Thyroid gland (tissue), 4 donors: Measurements from ENCODE around the gene CARMIL1. TPM values are rescaled to one million over a fixed set of nuclear protein-coding genes. Genes with fewer than 3 reads are reported as not detected.

Experiments used
- DNase-seq, 2 donors: peaks; one replicate each; pipeline ENCODE4 v3.0.0-alpha.2; 2019
- H3K27ac ChIP-seq, 3 donors: fragments of 200-600 bp; sonication (generic); 1 replicate in 2 of 3; 2 replicates in 1 of 3; pipeline ENCODE4 v1.5.1; 2016 to 2019; ENCODE audit warnings: mild to moderate bottlenecking in 1 of 3, moderate library complexity in 1 of 3
- H3K27me3 ChIP-seq: fragments of 200-600 bp; sonication (generic); one replicate; pipeline ENCODE4 v1.5.1; 2019
- H3K36me3 ChIP-seq, 2 donors: fragments of 200-600 bp; sonication (generic); one replicate each; pipeline ENCODE4 v1.5.1; 2016 to 2019
- H3K4me1 ChIP-seq, 2 donors: fragments of 200-600 bp; sonication (generic); one replicate each; pipeline ENCODE4 v1.5.1; 2017 to 2019
- H3K4me3 ChIP-seq, 3 donors: fragments of 200-600 bp; sonication (generic); replicated peaks in 1 of 3; 1 replicate in 2 of 3; 2 replicates in 1 of 3; pipeline ENCODE4 v1.5.1; 2016; ENCODE audit warnings: mild to moderate bottlenecking in 1 of 3
- H3K9me3 ChIP-seq: fragments of 200-600 bp; sonication (generic); one replicate; pipeline ENCODE4 v1.5.1; 2017
- POLR2A ChIP-seq, 2 donors: fragments of 450-650 bp; IDR thresholded peaks; one replicate each; pipeline ENCODE4 v1.6.1; 2017; ENCODE audit warnings: antibody characterized with exemption in 2 of 2, mild to moderate bottlenecking in 2 of 2, moderate library complexity in 1 of 2
- WGBS, 2 donors: methylation state at CpG; one replicate each; pipeline ENCODE4 v1.1.5; 2017; 5-methylcytosine and 5-hydroxymethylcytosine counted together
- intact Hi-C: fragments of 100-400 bp; cut with DNase I; formaldehyde crosslinking; loops from one replicate; pipeline ENCODE4 v1.15.1; 2023
- total RNA-seq, 4 donors: library from RNA; depleted of rRNA; stranded (reverse); fragments of >200 nt; gene quantifications; one replicate each; pipeline ENCODE4 v1.2.3, GENCODE V29; 2016
- TF ChIP-seq, protein P1 (sequence below), 6 experiments: fragments of 200-600 bp in 3 of 6; fragments of 450-650 bp in 3 of 6; sonication (generic) in 3 of 6; IDR thresholded peaks; one replicate each; pipeline ENCODE4 v1.5.1; 2016 to 2019; ENCODE audit warnings: antibody characterized with exemption in 6 of 6, mild to moderate bottlenecking in 2 of 6, inconsistent platforms in 1 of 6, moderate library complexity in 1 of 6

CARMIL1 gene
- total RNA-seq, 4 donors from 2014 or later: 24.7 to 34.4 (median 30.7) TPM

GRCh38 chr6:25512560-25512959, 233.4 kb downstream of the CARMIL1 start:
- DNase-seq: no peak
- no peaks in the 10 kb centered on the region for H3K4me1 ChIP-seq
- no peak overlapping the region for H3K4me3 ChIP-seq
- H3K36me3 ChIP-seq: no peaks in the 10 kb centered on the region
- intact Hi-C loops: no loop called here
- H3K9me3 ChIP-seq: no peaks in the 10 kb centered on the region
- H3K27ac ChIP-seq: no peak overlapping the region
- TF ChIP-seq, protein P1, sequence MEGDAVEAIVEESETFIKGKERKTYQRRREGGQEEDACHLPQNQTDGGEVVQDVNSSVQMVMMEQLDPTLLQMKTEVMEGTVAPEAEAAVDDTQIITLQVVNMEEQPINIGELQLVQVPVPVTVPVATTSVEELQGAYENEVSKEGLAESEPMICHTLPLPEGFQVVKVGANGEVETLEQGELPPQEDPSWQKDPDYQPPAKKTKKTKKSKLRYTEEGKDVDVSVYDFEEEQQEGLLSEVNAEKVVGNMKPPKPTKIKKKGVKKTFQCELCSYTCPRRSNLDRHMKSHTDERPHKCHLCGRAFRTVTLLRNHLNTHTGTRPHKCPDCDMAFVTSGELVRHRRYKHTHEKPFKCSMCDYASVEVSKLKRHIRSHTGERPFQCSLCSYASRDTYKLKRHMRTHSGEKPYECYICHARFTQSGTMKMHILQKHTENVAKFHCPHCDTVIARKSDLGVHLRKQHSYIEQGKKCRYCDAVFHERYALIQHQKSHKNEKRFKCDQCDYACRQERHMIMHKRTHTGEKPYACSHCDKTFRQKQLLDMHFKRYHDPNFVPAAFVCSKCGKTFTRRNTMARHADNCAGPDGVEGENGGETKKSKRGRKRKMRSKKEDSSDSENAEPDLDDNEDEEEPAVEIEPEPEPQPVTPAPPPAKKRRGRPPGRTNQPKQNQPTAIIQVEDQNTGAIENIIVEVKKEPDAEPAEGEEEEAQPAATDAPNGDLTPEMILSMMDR (IDR thresholded peaks at IDR 0.05): no peak
- no peak for TF ChIP-seq POLR2A (IDR thresholded peaks at IDR 0.05)
- H3K27me3 ChIP-seq: no peaks in the 10 kb centered on the region

GRCh38 chr6:25519856-25520255, 240.7 kb downstream of the CARMIL1 start:
- no peak for DNase-seq
- intact Hi-C loops: no loop called here
- TF ChIP-seq POLR2A (IDR thresholded peaks at IDR 0.05): no peak
- TF ChIP-seq, protein P1 (IDR thresholded peaks at IDR 0.05): no peak
- Histone ChIP-seq H3K4me3 (no peak overlapping the region), H3K4me1 (no peaks in the 10 kb centered on the region), H3K9me3 (no peaks in the 10 kb centered on the region), H3K36me3 (no peaks in the 10 kb centered on the region), H3K27me3 (no peaks in the 10 kb centered on the region), H3K27ac (no peak overlapping the region)

- no peaks in the 10 kb centered on the region for H3K27me3 ChIP-seq
- no peak overlapping the region for H3K4me3 ChIP-seq
- WGBS, 2 donors: 84 to 89% methylated on average over 1 of the region's 1 CpG
- no peaks in the 10 kb centered on the region for H3K36me3 ChIP-seq
- H3K9me3 ChIP-seq: no peaks in the 10 kb centered on the region
- H3K27ac ChIP-seq: no peak overlapping the region
- intact Hi-C loops: no loop called here
- no peak for TF ChIP-seq POLR2A (IDR thresholded peaks at IDR 0.05)
- TF ChIP-seq, protein P1 (IDR thresholded peaks at IDR 0.05): no peak
- H3K4me1 ChIP-seq: no peaks in the 10 kb centered on the region
- DNase-seq: no peak
These were observed 245.4 kb downstream of the CARMIL1 start for GRCh38 chr6:25524542-25524941.

DNA sequence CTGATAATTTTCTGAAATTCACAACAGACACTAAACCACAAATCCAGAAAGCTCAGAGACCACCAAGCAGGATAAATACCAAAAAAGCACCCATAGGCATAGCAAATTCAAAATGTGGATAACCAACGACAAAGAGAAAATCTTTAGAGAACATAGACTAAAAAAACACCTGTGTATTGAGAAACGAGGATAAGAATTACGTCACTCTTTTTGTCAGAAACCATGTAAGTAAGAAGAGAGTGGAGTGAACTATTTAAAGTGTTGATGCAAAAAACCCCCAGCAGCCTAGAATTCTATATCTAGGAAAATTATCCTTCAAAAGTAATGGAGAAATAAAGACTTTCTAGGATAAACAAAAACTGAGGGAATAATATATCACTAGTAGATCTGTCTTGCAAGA, 245.9 kb downstream of the CARMIL1 start:
- intact Hi-C loops: no loop called here

GRCh38 chr6:25534942-25535631, 255.9 kb downstream of the CARMIL1 start:
- Histone ChIP-seq H3K9me3 (no peaks in the 10 kb centered on the region), H3K27ac (no peak overlapping the region), H3K4me3 (no peak overlapping the region), H3K27me3 (no peaks in the 10 kb centered on the region), H3K36me3 (peaks cover 0 to 4% of the 10 kb centered on the region in 2 donors), H3K4me1 (no peaks in the 10 kb centered on the region)
- TF ChIP-seq, protein P1 (IDR thresholded peaks at IDR 0.05): no peak
- TF ChIP-seq POLR2A (IDR thresholded peaks at IDR 0.05): no peak
- intact Hi-C loops: no loop called here
- 95 to 96% methylated on average over 5 of the region's 5 CpGs for WGBS, 2 donors
- no peak for DNase-seq

More for the DNA sequence above, 245.9 kb downstream of the CARMIL1 start:
- DNase-seq: no peak
- Histone ChIP-seq H3K4me3 (no peak overlapping the region), H3K4me1 (no peaks in the 10 kb centered on the region), H3K27me3 (no peaks in the 10 kb centered on the region), H3K9me3 (no peaks in the 10 kb centered on the region), H3K36me3 (no peaks in the 10 kb centered on the region), H3K27ac (no peak overlapping the region)
- WGBS, 2 donors: 87 to 88% methylated on average over 3 of the region's 3 CpGs
- TF ChIP-seq, protein P1 (IDR thresholded peaks at IDR 0.05): no peak
- TF ChIP-seq POLR2A (IDR thresholded peaks at IDR 0.05): no peak
